ENCODE data around the gene SLC7A5.
"Not testable (repeated sequence)": the region's sequence is repeated elsewhere in the genome, so short reads cannot be mapped to it uniquely, and the experiment has no call there.

SLC7A5 gene

GRCh38 chr16:87888346-87888745, 19.0 kb upstream of the SLC7A5 start:
- DNase-seq (ENCODE audit: low read depth in 3 of 3), result not testable (repeated sequence)

GRCh38 chr16:87887931-87888330, 18.6 kb upstream of the SLC7A5 start:
- not testable (repeated sequence) for DNase-seq (ENCODE audit: low read depth in 3 of 3)

GRCh38 chr16:87885371-87885967, 16.2 kb upstream of the SLC7A5 start:
- not testable (repeated sequence) for DNase-seq (ENCODE audit: low read depth in 3 of 3)

- no peak for DNase-seq (ENCODE audit: low read depth in 3 of 3)
Measured at GRCh38 chr16:87882436-87883019, 13.2 kb upstream of the SLC7A5 start.

- no peak for DNase-seq (ENCODE audit: low read depth in 3 of 3)
Measured at GRCh38 chr16:87881324-87882200, 12.3 kb upstream of the SLC7A5 start.

GRCh38 chr16:87880117-87880696, 10.9 kb upstream of the SLC7A5 start:
- no peak for DNase-seq (ENCODE audit: low read depth in 3 of 3)

- DNase-seq (ENCODE audit: low read depth in 3 of 3), result not testable (repeated sequence)
Measured at GRCh38 chr16:87879411-87880013, 10.2 kb upstream of the SLC7A5 start.

- no peak for DNase-seq (ENCODE audit: low read depth in 3 of 3)
Measured at GRCh38 chr16:87878704-87879103, 9.4 kb upstream of the SLC7A5 start.

- DNase-seq (ENCODE audit: low read depth in 3 of 3), result no peak
Measured at GRCh38 chr16:87877942-87878507, 8.7 kb upstream of the SLC7A5 start.

GRCh38 chr16:87874639-87875427, 5.5 kb upstream of the SLC7A5 start:
- peak in 2 of 3 donors; percentile 68 to 77 for DNase-seq (ENCODE audit: low read depth in 3 of 3)

- DNase-seq (ENCODE audit: low read depth in 3 of 3), result not testable (repeated sequence)
Measured at GRCh38 chr16:87870418-87871291, 1.3 kb upstream of the SLC7A5 start.

GRCh38 chr16:87869879-87870417, 641 bp upstream of the SLC7A5 start:
- DNase-seq (ENCODE audit: low read depth in 3 of 3), result not testable (repeated sequence)

GRCh38 chr16:87868254-87869029, 865 bp downstream of the SLC7A5 start:
- DNase-seq (ENCODE audit: low read depth in 3 of 3), result peak; percentile 58 to 70 (median 60)

GRCh38 chr16:87865902-87866555, 3.3 kb downstream of the SLC7A5 start:
- not testable (repeated sequence) for DNase-seq (ENCODE audit: low read depth in 3 of 3)

GRCh38 chr16:87864331-87864989, 4.8 kb downstream of the SLC7A5 start:
- DNase-seq (ENCODE audit: low read depth in 3 of 3), result no peak

- not testable (repeated sequence) for DNase-seq (ENCODE audit: low read depth in 3 of 3)
Measured at GRCh38 chr16:87863327-87863635, 6.0 kb downstream of the SLC7A5 start.

- not testable (repeated sequence) for DNase-seq (ENCODE audit: low read depth in 3 of 3)
Measured at GRCh38 chr16:87862597-87863326, 6.5 kb downstream of the SLC7A5 start.

Measured in stimulated activated CD4-positive, alpha-beta T cell treated with anti-CD3 and anti-CD28 coated beads, TNF-alpha, amount 100 ng/mL, for 48 hours (primary cell).